HepG2 (cell line): ENCODE measurements around the gene SLC25A44. TPM values are rescaled to one million over a fixed set of nuclear protein-coding genes. Genes with fewer than 3 reads are reported as not detected.
A peak's percentile ranks its signal among the peaks of the same experiment; 100 is the strongest.

ENCODE experiments used
- ARID3A ChIP-seq: IDR thresholded peaks from 2 replicates; pipeline ENCODE4 v1.6.1; 2012; ENCODE audit warnings: low read depth, low read length, improper control_type of control experiment
- ATF2 ChIP-seq: sonication (generic); formaldehyde crosslinking; IDR thresholded peaks from 2 replicates; pipeline ENCODE4 v1.4.0; 2020; ENCODE audit warnings: missing genetic modification reagents
- ETS1 ChIP-seq: sonication (generic); formaldehyde crosslinking; IDR thresholded peaks from 2 replicates; pipeline ENCODE4 v1.4.0; 2020; ENCODE audit warnings: missing genetic modification reagents
- HMG20A ChIP-seq: IDR thresholded peaks from 2 replicates; pipeline ENCODE4 v1.6.1; 2016; ENCODE audit warnings: borderline replicate concordance
- MAZ ChIP-seq, 2 experiments: sonication (generic) in 1 of 2; formaldehyde crosslinking in 1 of 2; IDR thresholded peaks; 2 replicates each; pipeline versions ENCODE4 v1.5.0 to v1.6.1; 2012 to 2020; ENCODE audit warnings: low read depth in 2 of 2, mild to moderate bottlenecking in 2 of 2, borderline replicate concordance in 1 of 2, improper control_type of control experiment in 1 of 2, low read length in 1 of 2, missing genetic modification reagents in 1 of 2, moderate library complexity in 1 of 2
- NFAT5 ChIP-seq: sonication (generic); formaldehyde crosslinking; IDR thresholded peaks from 2 replicates; pipeline ENCODE4 v1.4.0; 2020; ENCODE audit warnings: missing genetic modification reagents
- NFIC ChIP-seq: IDR thresholded peaks from 2 replicates; pipeline ENCODE4 v1.6.1; 2012; ENCODE audit warnings: mild to moderate bottlenecking, low read length, inconsistent platforms
- NPAS2 ChIP-seq: sonication (generic); formaldehyde crosslinking; IDR thresholded peaks from 2 replicates; pipeline ENCODE4 v1.8.0; 2022; ENCODE audit warnings: mild to moderate bottlenecking, missing genetic modification reagents, borderline replicate concordance
- SRSF4 ChIP-seq: fragments of 200-400 bp; formaldehyde crosslinking; IDR thresholded peaks from one replicate; pipeline ENCODE4 v1.6.1; 2018; ENCODE audit warnings: mild to moderate bottlenecking, low read depth, low read length, moderate library complexity; ENCODE audit not compliant: poor library complexity, severe bottlenecking
- TBX3 ChIP-seq: fragments of 450-650 bp; IDR thresholded peaks from 2 replicates; pipeline ENCODE4 v1.6.1; 2017; ENCODE audit warnings: antibody characterized with exemption, mild to moderate bottlenecking, inconsistent platforms, borderline replicate concordance
- TCF12 ChIP-seq, 2 experiments: fragments of 450-650 bp in 1 of 2; sonication (generic) in 1 of 2; formaldehyde crosslinking in 1 of 2; IDR thresholded peaks; 2 replicates each; pipeline versions ENCODE4 v1.6.1 to v1.8.0; 2017 to 2022; ENCODE audit warnings: antibody characterized with exemption in 1 of 2, mild to moderate bottlenecking in 1 of 2, missing genetic modification reagents in 1 of 2, moderate library complexity in 1 of 2
- ZFP41 ChIP-seq: sonication (generic); formaldehyde crosslinking; IDR thresholded peaks from 2 replicates; pipeline ENCODE4 v1.4.0; 2020; ENCODE audit warnings: mild to moderate bottlenecking, missing genetic modification reagents, borderline replicate concordance
- ZNF546 ChIP-seq: sonication (generic); formaldehyde crosslinking; conservative IDR thresholded peaks from 2 replicates; pipeline ENCODE4 v1.8.1; 2023; ENCODE audit warnings: mild to moderate bottlenecking, missing genetic modification reagents
- ZNF558 ChIP-seq: sonication (generic); formaldehyde crosslinking; IDR thresholded peaks from 2 replicates; pipeline ENCODE4 v1.9.0; 2022; ENCODE audit warnings: mild to moderate bottlenecking, missing genetic modification reagents, borderline replicate concordance
- ZNF616 ChIP-seq: sonication (generic); formaldehyde crosslinking; IDR thresholded peaks from 2 replicates; pipeline ENCODE4 v1.5.0; 2020; ENCODE audit warnings: low read depth, mild to moderate bottlenecking, missing genetic modification reagents
- ZNF839 ChIP-seq: sonication (generic); formaldehyde crosslinking; IDR thresholded peaks from 2 replicates; pipeline ENCODE4 v1.4.0; 2020; ENCODE audit warnings: missing genetic modification reagents, mild to moderate bottlenecking, borderline replicate concordance
- ZSCAN9 ChIP-seq: IDR thresholded peaks from 2 replicates; pipeline ENCODE4 v1.6.1; 2016; ENCODE audit warnings: borderline replicate concordance
- polyA plus RNA-seq, 8 experiments: library from polyadenylated mRNA; depleted of rRNA in 3 of 8; stranded (reverse) in 7 of 8; unstranded in 1 of 8; fragments of >200 nt; fragmentation: Illumina TruSeq in 4 of 8; extraction: Trizol in 4 of 8; gene quantifications; 2 replicates each; pipeline versions ENCODE4 v1.2.1 to v1.2.3, GENCODE V29; 2011 to 2016; ENCODE audit warnings: low read depth in 4 of 8, missing spikeins in 1 of 8, mixed read lengths in 1 of 8; ENCODE audit not compliant: insufficient read depth in 1 of 8
- total RNA-seq, 5 experiments: library from RNA; depleted of rRNA; stranded (reverse); fragments of >200 nt; fragmentation: Illumina TruSeq; extraction: Trizol; gene quantifications; 2 replicates each; pipeline ENCODE4 v1.2.3, GENCODE V29; 2016; ENCODE audit warnings: low read depth in 1 of 5

SLC25A44 gene
- total and polyA plus RNA-seq, 2 of the 13 experiments (the other 11 are each of a cell fraction or from before 2014, with no cell fraction given): 10.7 to 13.4 TPM

- TF ChIP-seq NFAT5 (CRISPR knock-in tag): peak; percentile 66; the same call in 1 of the 2 replicates
- TF ChIP-seq ZNF546 (CRISPR knock-in tag): no peak
- TF ChIP-seq ZFP41 (CRISPR knock-in tag): peak; percentile 69; the same call in 1 of the 2 replicates
- TF ChIP-seq ZNF616 (CRISPR knock-in tag): no peak
- no peak for TF ChIP-seq SRSF4
- no peak for TF ChIP-seq TCF12 (IDR thresholded peaks at IDR 0.05)
- no peak for TF ChIP-seq TCF12 (CRISPR knock-in tag; IDR thresholded peaks at IDR 0.05)
- TF ChIP-seq HMG20A (CRISPR knock-in tag): no peak
- TF ChIP-seq MAZ (IDR thresholded peaks at IDR 0.05; ENCODE audit: borderline replicate concordance, low read depth, low read length): peak; percentile 21; the same call in 1 of the 2 replicates
- TF ChIP-seq MAZ (CRISPR knock-in tag; IDR thresholded peaks at IDR 0.05; ENCODE audit: low read depth): peak; percentile 46; the same call in 1 of the 2 replicates
- TF ChIP-seq ZNF558: peak; percentile 58; the same call in 1 of the 2 replicates
- 0 out of 2 replicates have a peak, but pooled peaks have one; percentile 26 for TF ChIP-seq ATF2 (CRISPR knock-in tag)
- 0 out of 2 replicates have a peak, but pooled peaks have one; percentile 63 for TF ChIP-seq ETS1 (CRISPR knock-in tag)
- TF ChIP-seq TBX3: peak; percentile 56; the same call in 1 of the 2 replicates
- TF ChIP-seq ZNF839 (CRISPR knock-in tag): no peak
- no peak for TF ChIP-seq NFIC
- TF ChIP-seq ZSCAN9 (CRISPR knock-in tag): peak; percentile 45; the same call in 1 of the 2 replicates
- no peak for TF ChIP-seq NPAS2
- no peak; the same call in 1 of the 2 replicates for TF ChIP-seq ARID3A
Measured at GRCh38 chr1:156212833-156213643, 19.1 kb downstream of the SLC25A44 start, which contains the start of gene PMF1 (continued).
